ENCODE measurements around the gene KIF20B. TPM values are rescaled to one million over a fixed set of nuclear protein-coding genes. Genes with fewer than 3 reads are reported as not detected.

Gene KIF20B
- total and polyA plus RNA-seq, 2 of the 13 experiments (the other 11 are each of a cell fraction or from before 2014, with no cell fraction given), result 3.5 to 38.6 TPM

GRCh38 chr10:89701242-89702120 lies at the start of gene KIF20B (continued):
- TF ChIP-seq ZNF574 (CRISPR knock-in tag; IDR thresholded peaks at IDR 0.05) (peak; percentile 83), NFKBIZ (CRISPR knock-in tag; IDR thresholded peaks at IDR 0.05) (peak; percentile 62), NFYB (CRISPR knock-in tag; IDR thresholded peaks at IDR 0.05) (peak; percentile 93), KAT2B (IDR thresholded peaks at IDR 0.05; ENCODE audit: borderline replicate concordance, low read depth, low read length) (no peak), TOPORS (CRISPR knock-in tag; IDR thresholded peaks at IDR 0.05) (peak; percentile 97), PHF8 (CRISPR knock-in tag; IDR thresholded peaks at IDR 0.05) (peak; percentile 82), YY1 (IDR thresholded peaks at IDR 0.05; ENCODE audit: insufficient read depth, insufficient replicate concordance, low read depth, low read length) (peak; percentile 93), FLYWCH1 (CRISPR knock-in tag; IDR thresholded peaks at IDR 0.05) (no peak), ZFYVE20 (CRISPR knock-in tag; IDR thresholded peaks at IDR 0.05; ENCODE audit: borderline replicate concordance, low read depth) (peak; percentile 87), HOXD1 (CRISPR knock-in tag; IDR thresholded peaks at IDR 0.05) (peak; percentile 56; the same call in 1 of the 2 replicates), ZNF335 (CRISPR knock-in tag; IDR thresholded peaks at IDR 0.05) (peak; percentile 50; the same call in 1 of the 2 replicates), TSC22D2 (CRISPR knock-in tag; IDR thresholded peaks at IDR 0.05; ENCODE audit: borderline replicate concordance) (no peak), IRF9 (CRISPR knock-in tag; IDR thresholded peaks at IDR 0.05; ENCODE audit: borderline replicate concordance) (peak; percentile 79; the same call in 1 of the 2 replicates), AGO2 (optimal IDR thresholded peaks at IDR 0.05; ENCODE audit: low read depth, low read length) (peak; percentile 41), TEF (CRISPR knock-in tag; IDR thresholded peaks at IDR 0.05) (no peak), ZNF260 (CRISPR knock-in tag; IDR thresholded peaks at IDR 0.05; ENCODE audit: borderline replicate concordance, low read depth) (no peak), ZNF839 (CRISPR knock-in tag; IDR thresholded peaks at IDR 0.05; ENCODE audit: borderline replicate concordance) (0 out of 2 replicates have a peak, but pooled peaks have one; percentile 55), MAX (IDR thresholded peaks at IDR 0.05) (peak; percentile 91), GABPB1 (CRISPR knock-in tag; IDR thresholded peaks at IDR 0.05) (peak; percentile 95), HOXA9 (CRISPR knock-in tag; IDR thresholded peaks at IDR 0.05; ENCODE audit: borderline replicate concordance) (peak; percentile 98), ATF4 (CRISPR knock-in tag; IDR thresholded peaks at IDR 0.05) (peak in 1 of 2 experiments; percentile 88; a peak in 2 of 4 replicates)
